GM12878 (cell line): Measurements from ENCODE around the gene ADORA2B. TPM values are rescaled to one million over a fixed set of nuclear protein-coding genes. Genes with fewer than 3 reads are reported as not detected.

Source experiments
- ATAC-seq: fragments of 200-7000 bp; cut with Tn5 transposase; 3 replicates; pipeline ENCODE4 v1.9.1; 2020; ENCODE audit warnings: mild to moderate bottlenecking, moderate library complexity
- BruUV-seq: library from RNA; stranded (reverse); fragments of 400-500 nt; replicated peaks from 2 replicates; lab custom pipeline; 2021; lab: Mats Ljungman, UMichigan
- CTCF ChIA-PET: fragments of 300-600 bp; sonication (Branson Sonifier 250); formaldehyde crosslinking; extraction: SDS; loops from one replicate; lab custom pipeline; 2021; ENCODE audit warnings: inconsistent platforms; lab: Yijun Ruan, JAX
- POLR2A ChIA-PET: fragments of 350-600 bp; formaldehyde crosslinking; extraction: SDS; loops from one replicate; lab custom pipeline; 2021; ENCODE audit warnings: inconsistent platforms; lab: Charles Lee
- RAD21 ChIA-PET: fragments of 300-600 bp; sonication (Branson Sonifier 250); formaldehyde crosslinking; loops from one replicate; lab custom pipeline; 2023; ENCODE audit warnings: antibody characterized with exemption; ENCODE audit not compliant: unreplicated experiment; lab: Charles Lee
- SMC1A ChIA-PET: fragments of 300-600 bp; sonication (Branson Sonifier 250); formaldehyde crosslinking; loops from one replicate; lab custom pipeline; 2023; ENCODE audit not compliant: unreplicated experiment, uncharacterized antibody; lab: Charles Lee
- DNase-seq: peaks from one replicate; pipeline ENCODE4 v3.0.0-alpha.2; 2011; ENCODE audit warnings: low read depth, low spot score
- FAIRE-seq: peaks from 3 replicates; lab custom pipeline; 2011; peaks lifted over from hg19 to GRCh38; lab: Jason Lieb, UNC
- H2AFZ ChIP-seq: 2 replicates; pipeline ENCODE4 v1.6.0; 2011; ENCODE audit warnings: low read depth, low read length, control low read depth; ENCODE audit not compliant: control insufficient read depth
- H3K27ac ChIP-seq: 2 replicates; pipeline ENCODE4 v1.5.1; 2011; ENCODE audit warnings: control low read depth; ENCODE audit not compliant: control insufficient read depth, insufficient read depth
- H3K27me3 ChIP-seq, 2 experiments: replicated peaks in 1 of 2; 2 replicates each; pipeline versions ENCODE4 v1.6.0 to v1.6.1; 2011; ENCODE audit warnings: low read length in 1 of 2; ENCODE audit not compliant: control insufficient read depth in 2 of 2, insufficient read depth in 2 of 2
- H3K36me3 ChIP-seq, 2 experiments: 2 replicates each; pipeline ENCODE4 v1.5.1; 2011; ENCODE audit warnings: low read length in 1 of 2; ENCODE audit not compliant: control insufficient read depth in 2 of 2, insufficient read depth in 2 of 2
- H3K4me1 ChIP-seq: 2 replicates; pipeline ENCODE4 v1.6.1; 2011; ENCODE audit warnings: mild to moderate bottlenecking, low read length, moderate library complexity, mixed read lengths; ENCODE audit not compliant: control insufficient read depth, insufficient read depth
- H3K4me2 ChIP-seq: 2 replicates; pipeline ENCODE4 v1.6.0; 2011; ENCODE audit warnings: control low read depth; ENCODE audit not compliant: control insufficient read depth, insufficient read depth
- H3K4me3 ChIP-seq: fragments of 200-600 bp; sonication (generic); 2 replicates; pipeline ENCODE4 v1.5.1; 2016
- H3K79me2 ChIP-seq: 2 replicates; pipeline ENCODE4 v1.6.0; 2011; ENCODE audit warnings: low read length; ENCODE audit not compliant: control insufficient read depth, insufficient read depth
- H3K9ac ChIP-seq: 2 replicates; pipeline ENCODE4 v1.8.0; 2011; ENCODE audit warnings: low read length, control low read depth, mixed read lengths; ENCODE audit not compliant: control insufficient read depth, insufficient read depth
- H3K9me3 ChIP-seq: replicated peaks from 3 replicates; pipeline ENCODE4 v1.5.1; 2011; ENCODE audit warnings: mild to moderate bottlenecking, low read length; ENCODE audit not compliant: control insufficient read depth, insufficient read depth
- H4K20me1 ChIP-seq: 2 replicates; pipeline ENCODE4 v1.6.0; 2011; ENCODE audit not compliant: control insufficient read depth, insufficient read depth
- ETV6 ChIP-seq, 2 experiments: fragments of 450-650 bp in 1 of 2; IDR thresholded peaks in 1 of 2; conservative IDR thresholded peaks in 1 of 2; 2 replicates each; pipeline ENCODE4 v1.6.1; 2014; ENCODE audit warnings: antibody characterized with exemption in 1 of 2, borderline replicate concordance in 1 of 2, low read depth in 1 of 2, mild to moderate bottlenecking in 1 of 2, moderate library complexity in 1 of 2
- IKZF2 ChIP-seq, 2 experiments: fragments of 450-650 bp; IDR thresholded peaks; 2 replicates each; pipeline ENCODE4 v1.6.1; 2017; ENCODE audit warnings: mild to moderate bottlenecking in 2 of 2, moderate library complexity in 2 of 2
- IRF5 ChIP-seq: fragments of 450-650 bp; IDR thresholded peaks from 2 replicates; pipeline ENCODE4 v1.6.1; 2017; ENCODE audit warnings: borderline replicate concordance
- MXI1 ChIP-seq: fragments of 150-350 bp; IDR thresholded peaks from 2 replicates; pipeline ENCODE4 v1.6.1; 2011; ENCODE audit warnings: low read depth, mild to moderate bottlenecking, inconsistent platforms, low read length, improper control_type of control experiment
- NBN ChIP-seq: fragments of 450-650 bp; IDR thresholded peaks from 2 replicates; pipeline ENCODE4 v1.6.1; 2016
- NFYB ChIP-seq: IDR thresholded peaks from 2 replicates; pipeline ENCODE4 v1.6.1; 2011; ENCODE audit warnings: low read depth, mild to moderate bottlenecking, low read length, improper control_type of control experiment, moderate library complexity; ENCODE audit not compliant: insufficient read depth
- PAX5 ChIP-seq: IDR thresholded peaks from 2 replicates; pipeline ENCODE4 v1.6.1; 2011; ENCODE audit warnings: low read depth, low read length, borderline replicate concordance
- PAX8 ChIP-seq: fragments of 450-650 bp; IDR thresholded peaks from 2 replicates; pipeline ENCODE4 v1.6.1; 2017; ENCODE audit warnings: mild to moderate bottlenecking, moderate library complexity
- POLR2AphosphoS2 ChIP-seq: IDR thresholded peaks from 2 replicates; pipeline ENCODE4 v1.6.1; 2011; ENCODE audit warnings: low read depth, mild to moderate bottlenecking, low read length, improper control_type of control experiment, moderate library complexity
- SUZ12 ChIP-seq: fragments of 200-600 bp; sonication (generic); IDR thresholded peaks from one replicate; pipeline ENCODE4 v1.6.1; 2018; ENCODE audit warnings: antibody characterized with exemption, mild to moderate bottlenecking; ENCODE audit not compliant: unreplicated experiment
- ZBED1 ChIP-seq: IDR thresholded peaks from 2 replicates; pipeline ENCODE4 v1.6.1; 2016; ENCODE audit warnings: borderline replicate concordance
- ZBTB11 ChIP-seq: fragments of 450-650 bp; formaldehyde crosslinking; IDR thresholded peaks from 2 replicates; pipeline ENCODE4 v1.5.0; 2022; ENCODE audit warnings: mild to moderate bottlenecking, missing genetic modification characterization
- WGBS: methylation state at CpG from one replicate; pipeline ENCODE4 v1.1.6; 2016; ENCODE audit warnings: low lambda C conversion rate; ENCODE audit not compliant: insufficient replicate concordance, insufficient coverage; ENCODE audit errors: missing lambda C conversion rate; 5-methylcytosine and 5-hydroxymethylcytosine counted together
- in situ Hi-C: fragments of 300-500 bp; cut with MboI; formaldehyde crosslinking; loops from 9 replicates; pipeline ENCODE4 v1.14.3; 2018; ENCODE audit warnings: mixed read lengths
- intact Hi-C: fragments of 100-400 bp; cut with micrococcal nuclease; formaldehyde crosslinking; loops from one replicate; pipeline ENCODE4 v1.14.2; 2022; ENCODE audit not compliant: unreplicated experiment
- polyA plus RNA-seq, 11 experiments: library from polyadenylated mRNA; depleted of rRNA in 4 of 11; unstranded in 6 of 11; stranded (reverse) in 5 of 11; fragments of >200 nt; fragmentation: Nextera tagmentation in 4 of 11; fragmentation: Illumina TruSeq in 1 of 11; extraction: Ambion mirVana in 4 of 11; extraction: Trizol in 1 of 11; gene quantifications; 1 replicate in 1 of 11; 2 replicates in 10 of 11; pipeline versions ENCODE4 v1.2.1 to v1.2.3, GENCODE V29; 2011 to 2016; ENCODE audit warnings: inconsistent platforms in 2 of 11, missing spikeins in 2 of 11, low read depth in 1 of 11
- total RNA-seq, 4 experiments: library from RNA; depleted of rRNA in 3 of 4; stranded (reverse); fragments of >200 nt in 3 of 4; fragmentation: Illumina TruSeq in 1 of 4; extraction: Trizol in 1 of 4; gene quantifications; 2 replicates each; pipeline versions ENCODE4 v1.2.1 to v1.2.3, GENCODE V29; 2013 to 2021
- TF ChIP-seq, protein P1 (sequence below): fragments of 450-650 bp; IDR thresholded peaks from 2 replicates; pipeline ENCODE4 v1.6.1; 2017; ENCODE audit warnings: mild to moderate bottlenecking, moderate library complexity

The ADORA2B gene
- total and polyA plus RNA-seq, 10 of the 15 experiments (the other 5 are each of a cell fraction or from before 2014, with no cell fraction given), result 0.05 to 0.42 (median 0.17) TPM

DNA sequence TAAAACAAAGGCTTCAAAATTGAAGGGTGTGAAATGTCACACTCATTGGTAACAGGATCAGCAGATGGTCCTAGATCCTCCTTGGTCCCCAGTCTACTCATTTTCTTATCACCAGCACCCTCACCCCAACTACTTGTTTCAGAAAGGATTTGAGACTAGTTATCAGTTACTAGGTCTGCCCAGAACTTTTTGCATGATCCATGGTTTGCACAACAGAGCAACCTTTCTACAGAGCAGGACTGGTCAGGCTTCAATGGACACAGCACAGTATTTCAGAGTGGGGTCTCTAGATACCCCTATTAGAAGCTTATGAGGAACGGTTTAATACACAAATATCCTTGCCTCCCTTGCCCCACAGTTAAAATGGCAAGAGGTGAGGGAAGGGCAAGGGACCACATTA lies 80.3 kb downstream of the ADORA2B start:
- FAIRE-seq, result no peak
- Histone ChIP-seq H3K27ac (no peak overlapping the region), H3K79me2 (no peaks in the 10 kb centered on the region), H3K4me3 (no peak overlapping the region), H4K20me1 (0 out of 2 replicates have a peak, but pooled peaks cover 2% of the 10 kb centered on the region), H3K9ac (no peak overlapping the region), H3K4me1 (peaks cover 3% of the 10 kb centered on the region; the same call in 1 of the 2 replicates), H3K4me2 (no peak overlapping the region), H3K9me3 (no peaks in the 10 kb centered on the region), H2AFZ (no peak overlapping the region), H3K36me3 (peaks cover 6 to 16% of the 10 kb centered on the region in 2 experiments), H3K27me3 (no peaks in the 10 kb centered on the region)
- in situ Hi-C loops (no loop called here), intact Hi-C loops (no loop called here)
- ChIA-PET SMC1A (interaction anchor here (0.7 to 1.4 kb wide), 3 partner anchors 18 to 104 kb away, joined by 3 to 5 read pairs (median 3); no protein-coding TSS in a partner anchor), POLR2A (no interaction called here), RAD21 (no interaction called here), CTCF (no interaction called here)
- no TSS peak for BruUV-seq
- TF ChIP-seq PAX5 (no peak), MXI1 (no peak), ZBTB11 (CRISPR knock-in tag) (no peak), ZBED1 (no peak), NBN (no peak), ETV6 (conservative IDR thresholded peaks at IDR 0.05 in 1 of 2, IDR thresholded peaks at IDR 0.05 in 1 of 2; ENCODE audit: borderline replicate concordance in 1 of 2, low read depth in 1 of 2) (no peak), SUZ12 (no peak), IKZF2 (IDR thresholded peaks at IDR 0.05) (no peak), NFYB (no peak), POLR2AphosphoS2 (no peak), PAX8 (no peak), IRF5 (no peak)
- TF ChIP-seq, protein P1, sequence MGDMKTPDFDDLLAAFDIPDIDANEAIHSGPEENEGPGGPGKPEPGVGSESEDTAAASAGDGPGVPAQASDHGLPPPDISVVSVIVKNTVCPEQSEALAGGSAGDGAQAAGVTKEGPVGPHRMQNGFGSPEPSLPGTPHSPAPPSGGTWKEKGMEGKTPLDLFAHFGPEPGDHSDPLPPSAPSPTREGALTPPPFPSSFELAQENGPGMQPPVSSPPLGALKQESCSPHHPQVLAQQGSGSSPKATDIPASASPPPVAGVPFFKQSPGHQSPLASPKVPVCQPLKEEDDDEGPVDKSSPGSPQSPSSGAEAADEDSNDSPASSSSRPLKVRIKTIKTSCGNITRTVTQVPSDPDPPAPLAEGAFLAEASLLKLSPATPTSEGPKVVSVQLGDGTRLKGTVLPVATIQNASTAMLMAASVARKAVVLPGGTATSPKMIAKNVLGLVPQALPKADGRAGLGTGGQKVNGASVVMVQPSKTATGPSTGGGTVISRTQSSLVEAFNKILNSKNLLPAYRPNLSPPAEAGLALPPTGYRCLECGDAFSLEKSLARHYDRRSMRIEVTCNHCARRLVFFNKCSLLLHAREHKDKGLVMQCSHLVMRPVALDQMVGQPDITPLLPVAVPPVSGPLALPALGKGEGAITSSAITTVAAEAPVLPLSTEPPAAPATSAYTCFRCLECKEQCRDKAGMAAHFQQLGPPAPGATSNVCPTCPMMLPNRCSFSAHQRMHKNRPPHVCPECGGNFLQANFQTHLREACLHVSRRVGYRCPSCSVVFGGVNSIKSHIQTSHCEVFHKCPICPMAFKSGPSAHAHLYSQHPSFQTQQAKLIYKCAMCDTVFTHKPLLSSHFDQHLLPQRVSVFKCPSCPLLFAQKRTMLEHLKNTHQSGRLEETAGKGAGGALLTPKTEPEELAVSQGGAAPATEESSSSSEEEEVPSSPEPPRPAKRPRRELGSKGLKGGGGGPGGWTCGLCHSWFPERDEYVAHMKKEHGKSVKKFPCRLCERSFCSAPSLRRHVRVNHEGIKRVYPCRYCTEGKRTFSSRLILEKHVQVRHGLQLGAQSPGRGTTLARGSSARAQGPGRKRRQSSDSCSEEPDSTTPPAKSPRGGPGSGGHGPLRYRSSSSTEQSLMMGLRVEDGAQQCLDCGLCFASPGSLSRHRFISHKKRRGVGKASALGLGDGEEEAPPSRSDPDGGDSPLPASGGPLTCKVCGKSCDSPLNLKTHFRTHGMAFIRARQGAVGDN, result no peak
- no peak for ATAC-seq
- no peak for DNase-seq
- WGBS, result 96% methylated on average over 1 of the region's 1 CpG
